ENCODE data around the gene LRIG1.

The LRIG1 gene

GRCh38 chr3:66386925-66387650, 113.7 kb downstream of the LRIG1 start:
- TF ChIP-seq CTCF (IDR thresholded peaks at IDR 0.05; ENCODE audit: control insufficient read depth, insufficient read depth, low read depth, low read length, missing control alignments), result no peak
- H3K4me3 ChIP-seq (ENCODE audit: control insufficient read depth, low read depth, low read length), result no peak overlapping the region
- no peak for DNase-seq (ENCODE audit: low read depth)

GRCh38 chr3:66386011-66386924, 114.6 kb downstream of the LRIG1 start:
- no peak for TF ChIP-seq CTCF (IDR thresholded peaks at IDR 0.05; ENCODE audit: control insufficient read depth, insufficient read depth, low read depth, low read length, missing control alignments)
- H3K4me3 ChIP-seq (ENCODE audit: control insufficient read depth, low read depth, low read length), result no peak overlapping the region
- no peak for DNase-seq (ENCODE audit: low read depth)

- H3K4me3 ChIP-seq (ENCODE audit: control insufficient read depth, low read depth, low read length), result no peak overlapping the region
- no peak for TF ChIP-seq CTCF (IDR thresholded peaks at IDR 0.05; ENCODE audit: control insufficient read depth, insufficient read depth, low read depth, low read length, missing control alignments)
- DNase-seq (ENCODE audit: low read depth), result no peak
Observed at GRCh38 chr3:66385066-66385465, 115.8 kb downstream of the LRIG1 start.

- no peak for TF ChIP-seq CTCF (IDR thresholded peaks at IDR 0.05; ENCODE audit: control insufficient read depth, insufficient read depth, low read depth, low read length, missing control alignments)
- no peak overlapping the region for H3K4me3 ChIP-seq (ENCODE audit: control insufficient read depth, low read depth, low read length)
- no peak for DNase-seq (ENCODE audit: low read depth)
Observed at GRCh38 chr3:66383998-66384745, 116.7 kb downstream of the LRIG1 start.

GRCh38 chr3:66383023-66383422, 117.8 kb downstream of the LRIG1 start:
- no peak for DNase-seq (ENCODE audit: low read depth)
- TF ChIP-seq CTCF (IDR thresholded peaks at IDR 0.05; ENCODE audit: control insufficient read depth, insufficient read depth, low read depth, low read length, missing control alignments), result no peak
- no peak overlapping the region for H3K4me3 ChIP-seq (ENCODE audit: control insufficient read depth, low read depth, low read length)

- H3K4me3 ChIP-seq (ENCODE audit: control insufficient read depth, low read depth, low read length), result no peak overlapping the region
- no peak for TF ChIP-seq CTCF (IDR thresholded peaks at IDR 0.05; ENCODE audit: control insufficient read depth, insufficient read depth, low read depth, low read length, missing control alignments)
- no peak for DNase-seq (ENCODE audit: low read depth)
Observed at GRCh38 chr3:66382142-66382541, 118.7 kb downstream of the LRIG1 start.

Measured in AG09309 (cell line).